Type B pancreatic cell (in vitro differentiated cells): Measurements from ENCODE around the gene PRDM8. TPM values are rescaled to one million over a fixed set of nuclear protein-coding genes. Genes with fewer than 3 reads are reported as not detected.

Experiments
- DNase-seq: peaks from one replicate; pipeline ENCODE4 v3.0.0; 2021; ENCODE audit warnings: mixed read lengths; ENCODE audit not compliant: unreplicated experiment; ENCODE audit errors: extremely low spot score
- H3K27ac Mint-ChIP-seq: 2 replicates; pipeline ENCODE4 v1.8.0; 2021; ENCODE audit warnings: mild to moderate bottlenecking, mixed read lengths
- H3K27me3 Mint-ChIP-seq: 2 replicates; pipeline ENCODE4 v1.8.0; 2021; ENCODE audit warnings: mixed read lengths
- H3K36me3 Mint-ChIP-seq: 2 replicates; pipeline ENCODE4 v1.8.0; 2021; ENCODE audit warnings: mixed read lengths
- H3K4me1 Mint-ChIP-seq: one replicate; pipeline ENCODE4 v1.8.0; 2021; ENCODE audit warnings: mixed read lengths; ENCODE audit not compliant: unreplicated experiment
- H3K4me3 Mint-ChIP-seq: 2 replicates; pipeline ENCODE4 v1.8.0; 2021; ENCODE audit warnings: mild to moderate bottlenecking, mixed read lengths
- H3K9me3 Mint-ChIP-seq: 2 replicates; pipeline ENCODE4 v1.8.0; 2021; ENCODE audit warnings: mixed read lengths
- CTCF ChIP-seq: fragments of 200-600 bp; sonication (generic); conservative IDR thresholded peaks from 2 replicates; pipeline ENCODE4 v1.5.0; 2021; ENCODE audit warnings: antibody characterized with exemption, mild to moderate bottlenecking
- total RNA-seq: library from RNA; stranded (reverse); gene quantifications from 2 replicates; pipeline ENCODE4 v1.2.1, GENCODE V29; 2021; ENCODE audit warnings: low replicate concordance

Gene PRDM8
- total RNA-seq, 1 donor from 2014 or later, result 6.2 TPM

GRCh38 chr4:80208610-80209339 is 11.5 kb downstream of the PRDM8 start:
- no peak overlapping the region for H3K4me3 Mint-ChIP-seq
- H3K27me3 Mint-ChIP-seq, result peaks cover 91% of the 10 kb centered on the region
- no peak for TF ChIP-seq CTCF

GRCh38 chr4:80209340-80209701 is 12.0 kb downstream of the PRDM8 start:
- Mint-ChIP-seq H3K4me3 (no peak overlapping the region), H3K27me3 (peaks cover 86% of the 10 kb centered on the region), H3K4me1 (peaks cover 13% of the 10 kb centered on the region), H3K9me3 (no peaks in the 10 kb centered on the region), H3K27ac (no peak overlapping the region), H3K36me3 (peaks cover 7% of the 10 kb centered on the region)
- TF ChIP-seq CTCF, result no peak
- DNase-seq, result no peak

More at GRCh38 chr4:80208610-80209339, 11.5 kb downstream of the PRDM8 start:
- Mint-ChIP-seq H3K36me3 (peaks cover 7% of the 10 kb centered on the region), H3K9me3 (no peaks in the 10 kb centered on the region), H3K27ac (no peak overlapping the region), H3K4me1 (peaks cover 13% of the 10 kb centered on the region)
- DNase-seq, result no peak

GRCh38 chr4:80210549-80210948 is 13.2 kb downstream of the PRDM8 start:
- no peak for DNase-seq
- peaks cover 17% of the 10 kb centered on the region for H3K4me1 Mint-ChIP-seq
- no peak overlapping the region for H3K4me3 Mint-ChIP-seq
- no peak for TF ChIP-seq CTCF
- no peaks in the 10 kb centered on the region for H3K9me3 Mint-ChIP-seq
- peaks cover 77% of the 10 kb centered on the region for H3K27me3 Mint-ChIP-seq
- no peak overlapping the region for H3K27ac Mint-ChIP-seq
- peaks cover 7% of the 10 kb centered on the region for H3K36me3 Mint-ChIP-seq

GRCh38 chr4:80213117-80213815 is 16.0 kb downstream of the PRDM8 start:
- Mint-ChIP-seq H3K27me3 (peaks cover 69% of the 10 kb centered on the region), H3K9me3 (no peaks in the 10 kb centered on the region), H3K4me3 (no peak overlapping the region), H3K36me3 (peaks cover 3% of the 10 kb centered on the region), H3K4me1 (peaks cover 15% of the 10 kb centered on the region), H3K27ac (no peak overlapping the region)
- no peak for DNase-seq
- TF ChIP-seq CTCF, result no peak

- peaks cover 71% of the 10 kb centered on the region for H3K27me3 Mint-ChIP-seq
- H3K27ac Mint-ChIP-seq, result no peak overlapping the region
- TF ChIP-seq CTCF, result peak; percentile 86
- no peak for DNase-seq
- no peak overlapping the region for H3K4me3 Mint-ChIP-seq
- H3K36me3 Mint-ChIP-seq, result no peaks in the 10 kb centered on the region
- H3K9me3 Mint-ChIP-seq, result no peaks in the 10 kb centered on the region
- peaks cover 11% of the 10 kb centered on the region for H3K4me1 Mint-ChIP-seq
These were observed 18.2 kb downstream of the PRDM8 start for GRCh38 chr4:80215449-80216052.
